Loucy (cell line): ENCODE measurements around the gene MAGEB1.

Experiments used
- H2AFZ ChIP-seq: fragments of 200-600 bp; sonication (generic); 2 replicates; pipeline ENCODE4 v1.6.0; 2016; ENCODE audit warnings: antibody characterized with exemption, mild to moderate bottlenecking, low read length, moderate library complexity
- H3F3A ChIP-seq: fragments of 200-600 bp; 2 replicates; pipeline ENCODE4 v1.6.0; 2016; ENCODE audit warnings: antibody characterized with exemption, low read depth, mild to moderate bottlenecking
- H3K27me3 ChIP-seq: fragments of 200-600 bp; sonication (generic); 2 replicates; pipeline ENCODE4 v1.6.1; 2014; ENCODE audit warnings: low read length, mild to moderate bottlenecking; ENCODE audit not compliant: insufficient read depth, poor library complexity, severe bottlenecking
- H3K36me3 ChIP-seq: fragments of 200-600 bp; sonication (generic); 2 replicates; pipeline ENCODE4 v1.6.1; 2016; ENCODE audit warnings: low read length; ENCODE audit not compliant: insufficient read depth
- H3K4me1 ChIP-seq: fragments of 200-600 bp; sonication (generic); 2 replicates; pipeline ENCODE4 v1.5.1; 2014; ENCODE audit warnings: low read length, mild to moderate bottlenecking; ENCODE audit not compliant: insufficient read depth, poor library complexity, severe bottlenecking
- H3K4me2 ChIP-seq: fragments of 200-600 bp; sonication (generic); 2 replicates; pipeline ENCODE4 v1.6.0; 2014; ENCODE audit warnings: antibody characterized with exemption, low read length, low read depth, mild to moderate bottlenecking; ENCODE audit not compliant: poor library complexity, severe bottlenecking
- H3K4me3 ChIP-seq: fragments of 200-600 bp; sonication (generic); 2 replicates; pipeline ENCODE4 v1.5.1; 2014; ENCODE audit warnings: low read length, mild to moderate bottlenecking, mixed read lengths; ENCODE audit not compliant: poor library complexity, severe bottlenecking
- H3K79me2 ChIP-seq: fragments of 200-600 bp; sonication (generic); 2 replicates; pipeline ENCODE4 v1.6.1; 2014; ENCODE audit warnings: low read length; ENCODE audit not compliant: insufficient read depth
- H3K9ac ChIP-seq: fragments of 200-600 bp; sonication (generic); 2 replicates; pipeline ENCODE4 v1.6.0; 2014; ENCODE audit warnings: mild to moderate bottlenecking, low read depth, low read length, moderate library complexity; ENCODE audit not compliant: poor library complexity, severe bottlenecking
- H3K9me2 ChIP-seq: fragments of 200-600 bp; sonication (generic); replicated peaks from 2 replicates; pipeline ENCODE4 v1.6.1; 2016; ENCODE audit warnings: low read depth, low read length, mixed read lengths
- H3K9me3 ChIP-seq: fragments of 200-600 bp; sonication (generic); 2 replicates; pipeline ENCODE4 v1.6.1; 2014; ENCODE audit warnings: mild to moderate bottlenecking, antibody characterized with exemption, low read length, low read depth; ENCODE audit not compliant: insufficient read depth
- H4K20me1 ChIP-seq: fragments of 200-600 bp; sonication (generic); 2 replicates; pipeline ENCODE4 v1.6.0; 2014; ENCODE audit warnings: antibody characterized with exemption, low read length, mild to moderate bottlenecking; ENCODE audit not compliant: insufficient read depth, poor library complexity, severe bottlenecking
- CTCF ChIP-seq: fragments of 200-600 bp; sonication (generic); conservative IDR thresholded peaks from 2 replicates; pipeline ENCODE4 v1.5.1; 2014; ENCODE audit warnings: mild to moderate bottlenecking, antibody characterized with exemption, low read length
- EZH2phosphoT487 ChIP-seq: fragments of 200-600 bp; IDR thresholded peaks from 2 replicates; pipeline ENCODE4 v1.6.1; 2018; ENCODE audit warnings: antibody characterized with exemption, mild to moderate bottlenecking, moderate library complexity, borderline replicate concordance

MAGEB1 gene

GRCh38 chrX:30224536-30224935, 22.4 kb upstream of the MAGEB1 start:
- no peaks in the 10 kb centered on the region for H3K36me3 ChIP-seq

GRCh38 chrX:30228526-30228925, 18.4 kb upstream of the MAGEB1 start:
- no peaks in the 10 kb centered on the region for H3F3A ChIP-seq
- TF ChIP-seq EZH2phosphoT487 (no peak), CTCF (no peak)
- no peaks in the 10 kb centered on the region for H4K20me1 ChIP-seq
- H3K4me2 ChIP-seq: no peak overlapping the region
- no peak overlapping the region for H3K4me3 ChIP-seq
- H3K9ac ChIP-seq: no peak overlapping the region
- no peaks in the 10 kb centered on the region for H3K27me3 ChIP-seq
- H2AFZ ChIP-seq: no peak overlapping the region
- no peaks in the 10 kb centered on the region for H3K9me3 ChIP-seq
- H3K36me3 ChIP-seq: no peaks in the 10 kb centered on the region
- no peaks in the 10 kb centered on the region for H3K79me2 ChIP-seq
- no peaks in the 10 kb centered on the region for H3K4me1 ChIP-seq
- H3K9me2 ChIP-seq: no peaks in the 10 kb centered on the region

More at GRCh38 chrX:30224536-30224935, 22.4 kb upstream of the MAGEB1 start:
- Histone ChIP-seq H3K4me1 (no peaks in the 10 kb centered on the region), H2AFZ (no peak overlapping the region), H3F3A (no peaks in the 10 kb centered on the region), H4K20me1 (no peaks in the 10 kb centered on the region), H3K79me2 (no peaks in the 10 kb centered on the region), H3K4me2 (no peak overlapping the region), H3K9ac (no peak overlapping the region), H3K27me3 (no peaks in the 10 kb centered on the region), H3K9me3 (no peaks in the 10 kb centered on the region), H3K4me3 (no peak overlapping the region), H3K9me2 (no peaks in the 10 kb centered on the region)
- TF ChIP-seq EZH2phosphoT487 (no peak), CTCF (no peak)

GRCh38 chrX:30230395-30230794, 16.6 kb upstream of the MAGEB1 start, which contains the start of gene MAGEB3:
Gene MAGEB3, plus strand, starts transcription at chrX:30230657. Its CDS starts 5,268 bp downstream, at chrX:30235925.
- Histone ChIP-seq H3K9me2 (no peaks in the 10 kb centered on the region), H3K27me3 (no peaks in the 10 kb centered on the region), H3K9ac (no peak within 1 kb of the TSS), H2AFZ (no peak within 1 kb of the TSS), H3F3A (no peaks in the 10 kb centered on the region), H3K4me1 (no peaks in the 10 kb centered on the region), H3K4me2 (no peak within 1 kb of the TSS), H3K79me2 (no peaks in the 10 kb centered on the region), H3K9me3 (no peaks in the 10 kb centered on the region), H3K4me3 (no peak within 1 kb of the TSS), H4K20me1 (no peaks in the 10 kb centered on the region), H3K36me3 (no peaks in the 10 kb centered on the region)
- TF ChIP-seq CTCF (no peak), EZH2phosphoT487 (no peak)
